Measurements from ENCODE around the gene TMEM165.

- TF ChIP-seq CTCF (IDR thresholded peaks at IDR 0.05) (no peak), POLR2A (IDR thresholded peaks at IDR 0.05) (no peak)
Measured at GRCh38 chr4:55386840-55387239, 8.9 kb upstream of the TMEM165 start.
